CD4-positive, alpha-beta memory T cell (primary cell): ENCODE measurements around the gene EEFSEC. TPM values are rescaled to one million over a fixed set of nuclear protein-coding genes. Genes with fewer than 3 reads are reported as not detected.

Source experiments
- CTCF ChIA-PET: fragments of 350-600 bp; sonication (Branson Sonifier 250); formaldehyde crosslinking; loops from one replicate; lab custom pipeline; 2021; ENCODE audit warnings: inconsistent platforms; ENCODE audit not compliant: partially characterized antibody; lab: Charles Lee
- POLR2A ChIA-PET: fragments of 350-600 bp; sonication (Branson Sonifier 250); formaldehyde crosslinking; loops from one replicate; lab custom pipeline; 2021; ENCODE audit not compliant: partially characterized antibody; lab: Charles Lee
- DNase-seq, 5 donors: peaks; one replicate each; pipeline versions ENCODE4 v3.0.0 to v3.0.0-alpha.2; 2020 to 2022; ENCODE audit warnings: mixed read lengths in 1 of 5
- H3K27ac ChIP-seq: one replicate; pipeline ENCODE4 v1.7.0; 2013; ENCODE audit warnings: low read depth, low read length
- H3K27me3 ChIP-seq: 2 replicates; pipeline ENCODE4 v1.7.0; 2013; ENCODE audit warnings: mild to moderate bottlenecking, low read length, moderate library complexity; ENCODE audit not compliant: insufficient read depth
- H3K36me3 ChIP-seq: 2 replicates; pipeline ENCODE4 v1.7.0; 2013; ENCODE audit warnings: mild to moderate bottlenecking, low read length, moderate library complexity; ENCODE audit not compliant: insufficient read depth
- H3K4me1 ChIP-seq: 2 replicates; pipeline ENCODE4 v1.7.0; 2013; ENCODE audit warnings: mild to moderate bottlenecking, low read length, moderate library complexity; ENCODE audit not compliant: insufficient read depth
- H3K4me3 ChIP-seq, 2 donors: one replicate each; pipeline ENCODE4 v1.7.0; 2013; ENCODE audit warnings: low read length in 2 of 2, mild to moderate bottlenecking in 1 of 2
- H3K9me3 ChIP-seq, 2 donors: one replicate each; pipeline ENCODE4 v1.7.0; 2013; ENCODE audit warnings: low read length in 2 of 2, control low read depth in 1 of 2; ENCODE audit not compliant: control insufficient read depth in 1 of 2
- H3K27ac Mint-ChIP-seq, 7 donors: one replicate each; pipeline ENCODE4 v1.8.0; 2020 to 2021; ENCODE audit warnings: mixed read lengths in 7 of 7, mild to moderate bottlenecking in 6 of 7, inconsistent platforms in 3 of 7, moderate library complexity in 3 of 7
- H3K27me3 Mint-ChIP-seq, 2 donors: one replicate each; pipeline ENCODE4 v1.8.0; 2020 to 2021; ENCODE audit warnings: mixed read lengths in 2 of 2
- H3K36me3 Mint-ChIP-seq, 2 donors: one replicate each; pipeline ENCODE4 v1.8.0; 2020 to 2021; ENCODE audit warnings: mixed read lengths in 2 of 2, inconsistent platforms in 1 of 2, mild to moderate bottlenecking in 1 of 2
- H3K4me1 Mint-ChIP-seq, 4 donors: one replicate each; pipeline ENCODE4 v1.8.0; 2020 to 2021; ENCODE audit warnings: mixed read lengths in 4 of 4, mild to moderate bottlenecking in 1 of 4
- H3K4me3 Mint-ChIP-seq, 8 donors: one replicate each; pipeline ENCODE4 v1.8.0; 2020 to 2021; ENCODE audit warnings: mixed read lengths in 8 of 8, mild to moderate bottlenecking in 7 of 8, moderate library complexity in 6 of 8, inconsistent platforms in 3 of 8
- H3K9me3 Mint-ChIP-seq, 8 donors: one replicate each; pipeline ENCODE4 v1.8.0; 2020 to 2021; ENCODE audit warnings: mixed read lengths in 8 of 8, mild to moderate bottlenecking in 5 of 8, inconsistent platforms in 3 of 8, moderate library complexity in 1 of 8
- intact Hi-C: fragments of 100-400 bp; cut with micrococcal nuclease; formaldehyde crosslinking; loops from one replicate; pipeline ENCODE4 v1.15.1; 2023
- polyA plus RNA-seq, 2 donors: library from polyadenylated mRNA; unstranded; fragments of 300-500 nt; fragmentation: Illumina TruSeq; gene quantifications; one replicate each; pipeline ENCODE4 v1.2.3, GENCODE V29; 2021
- total RNA-seq, 2 experiments: library from RNA; stranded (reverse); gene quantifications; one replicate each; pipeline ENCODE4 v1.2.3, GENCODE V29; 2021

The EEFSEC gene
- total and polyA plus RNA-seq, 4 experiments from 2014 or later, result 14.0 to 24.9 (median 17.1) TPM

- intact Hi-C loops, result no loop called here
- no peak for DNase-seq
- ChIA-PET CTCF (interaction anchor here (1.4 to 5.1 kb wide), 4 partner anchors 73 to 183 kb away, joined by 3 to 64 read pairs (median 32); no protein-coding TSS in a partner anchor), POLR2A (no interaction called here)
- no peaks in the 10 kb centered on the region for H3K36me3 ChIP-seq
- H3K27ac Mint-ChIP-seq, result peak overlapping the region in 1 of 7 donors; percentile 68
- no peak overlapping the region for H3K4me3 ChIP-seq
- no peaks in the 10 kb centered on the region for H3K9me3 ChIP-seq
- peaks cover 0 to 6% (median 0%) of the 10 kb centered on the region in 4 donors for H3K4me1 Mint-ChIP-seq
- peaks cover 3% of the 10 kb centered on the region for H3K4me1 ChIP-seq
- H3K27ac ChIP-seq, result no peak overlapping the region
- H3K9me3 Mint-ChIP-seq, result peaks cover 0 to 4% (median 0%) of the 10 kb centered on the region in 8 donors
- H3K27me3 Mint-ChIP-seq, result peaks cover 2 to 4% of the 10 kb centered on the region in 2 donors
- H3K27me3 ChIP-seq, result no peaks in the 10 kb centered on the region
- no peaks in the 10 kb centered on the region for H3K36me3 Mint-ChIP-seq
- no peak overlapping the region for H3K4me3 Mint-ChIP-seq
Observed at GRCh38 chr3:128424508-128425069, 271.3 kb downstream of the EEFSEC start.

GRCh38 chr3:128425142-128425845 is 272.0 kb downstream of the EEFSEC start:
- H3K27ac Mint-ChIP-seq, result no peak overlapping the region
- H3K36me3 ChIP-seq, result no peaks in the 10 kb centered on the region
- no peaks in the 10 kb centered on the region for H3K9me3 ChIP-seq
- no peak overlapping the region for H3K4me3 ChIP-seq
- H3K9me3 Mint-ChIP-seq, result peaks cover 0 to 2% (median 0%) of the 10 kb centered on the region in 8 donors
- peaks cover 5 to 8% of the 10 kb centered on the region in 2 donors for H3K27me3 Mint-ChIP-seq
- no peak overlapping the region for H3K27ac ChIP-seq
- intact Hi-C loops, result no loop called here
- POLR2A ChIA-PET, result no interaction called here
- H3K27me3 ChIP-seq, result no peaks in the 10 kb centered on the region
- H3K4me1 ChIP-seq, result peaks cover 3% of the 10 kb centered on the region
- peaks cover 0 to 6% (median 0%) of the 10 kb centered on the region in 4 donors for H3K4me1 Mint-ChIP-seq
- peak overlapping the region in 1 of 8 donors; percentile 17 for H3K4me3 Mint-ChIP-seq
- CTCF ChIA-PET, result interaction anchor here (0.8 to 5.1 kb wide), 9 partner anchors 30 to 183 kb away, joined by 3 to 64 read pairs (median 4); no protein-coding TSS in a partner anchor
- DNase-seq, result no peak
- H3K36me3 Mint-ChIP-seq, result no peaks in the 10 kb centered on the region

- no peak for DNase-seq
- H3K27me3 Mint-ChIP-seq, result peaks cover 10 to 12% of the 10 kb centered on the region in 2 donors
- peaks cover 0 to 6% (median 0%) of the 10 kb centered on the region in 4 donors for H3K4me1 Mint-ChIP-seq
- Histone ChIP-seq H3K9me3 (no peaks in the 10 kb centered on the region), H3K4me1 (peaks cover 3% of the 10 kb centered on the region), H3K27ac (no peak overlapping the region), H3K27me3 (no peaks in the 10 kb centered on the region), H3K36me3 (no peaks in the 10 kb centered on the region), H3K4me3 (no peak overlapping the region)
- peaks cover 0 to 2% (median 0%) of the 10 kb centered on the region in 8 donors for H3K9me3 Mint-ChIP-seq
- H3K27ac Mint-ChIP-seq, result no peak overlapping the region
- H3K4me3 Mint-ChIP-seq, result no peak overlapping the region
- CTCF ChIA-PET, result interaction anchor here (0.8 to 5.1 kb wide), 9 partner anchors 30 to 182 kb away, joined by 3 to 64 read pairs (median 4); no protein-coding TSS in a partner anchor
- POLR2A ChIA-PET, result no interaction called here
- intact Hi-C loops, result loop anchor here (1.0 kb wide), 3 partner anchors 72 to 330 kb away; no protein-coding TSS in a partner anchor
- H3K36me3 Mint-ChIP-seq, result no peaks in the 10 kb centered on the region
Observed at GRCh38 chr3:128425846-128426127, 272.5 kb downstream of the EEFSEC start.

- Histone ChIP-seq H3K9me3 (no peaks in the 10 kb centered on the region), H3K4me1 (peaks cover 3% of the 10 kb centered on the region), H3K4me3 (no peak overlapping the region), H3K27me3 (no peaks in the 10 kb centered on the region), H3K36me3 (no peaks in the 10 kb centered on the region), H3K27ac (no peak overlapping the region)
- H3K27me3 Mint-ChIP-seq, result peaks cover 13 to 17% of the 10 kb centered on the region in 2 donors
- peaks cover 0 to 6% (median 0%) of the 10 kb centered on the region in 4 donors for H3K4me1 Mint-ChIP-seq
- ChIA-PET CTCF (interaction anchor here (0.6 to 5.1 kb wide), 23 partner anchors 10 to 1449 kb away, joined by 3 to 64 read pairs (median 4); no protein-coding TSS in a partner anchor), POLR2A (no interaction called here)
- no peaks in the 10 kb centered on the region for H3K36me3 Mint-ChIP-seq
- intact Hi-C loops, result loop anchor here (1.0 kb wide), 3 partner anchors 71 to 331 kb away; no protein-coding TSS in a partner anchor
- H3K9me3 Mint-ChIP-seq, result peaks cover 0 to 2% (median 0%) of the 10 kb centered on the region in 8 donors
- H3K4me3 Mint-ChIP-seq, result no peak overlapping the region
- DNase-seq, result peak in 4 of 5 donors; percentile 49 to 66 (median 52)
- H3K27ac Mint-ChIP-seq, result no peak overlapping the region
Observed at GRCh38 chr3:128426128-128426921, 273.0 kb downstream of the EEFSEC start.

GRCh38 chr3:128427175-128427857 is 274.0 kb downstream of the EEFSEC start:
- no peak overlapping the region for H3K4me3 ChIP-seq
- peaks cover 4% of the 10 kb centered on the region for H3K27me3 ChIP-seq
- intact Hi-C loops, result no loop called here
- peaks cover 0 to 2% (median 0%) of the 10 kb centered on the region in 8 donors for H3K9me3 Mint-ChIP-seq
- no peaks in the 10 kb centered on the region for H3K9me3 ChIP-seq
- no peak for DNase-seq
- no peak overlapping the region for H3K27ac ChIP-seq
- peak overlapping the region in 1 of 8 donors; percentile 39 for H3K4me3 Mint-ChIP-seq
- POLR2A ChIA-PET, result no interaction called here
- peaks cover 7 to 15% (median 9%) of the 10 kb centered on the region in 4 donors for H3K4me1 Mint-ChIP-seq
- CTCF ChIA-PET, result interaction anchor here (0.6 to 5.1 kb wide), 18 partner anchors 9 to 1448 kb away, joined by 3 to 64 read pairs (median 4); no protein-coding TSS in a partner anchor
- no peak overlapping the region for H3K27ac Mint-ChIP-seq
- peaks cover 0 to 6% of the 10 kb centered on the region in 2 donors for H3K36me3 Mint-ChIP-seq
- H3K27me3 Mint-ChIP-seq, result peaks cover 21 to 27% of the 10 kb centered on the region in 2 donors
- no peaks in the 10 kb centered on the region for H3K36me3 ChIP-seq
- H3K4me1 ChIP-seq, result peaks cover 3% of the 10 kb centered on the region

- CTCF ChIA-PET, result interaction anchor here (0.7 to 5.1 kb wide), 11 partner anchors 12 to 333 kb away, joined by 3 to 64 read pairs (median 5); no protein-coding TSS in a partner anchor
- H3K27me3 Mint-ChIP-seq, result peaks cover 23 to 29% of the 10 kb centered on the region in 2 donors
- no peak overlapping the region for H3K27ac ChIP-seq
- peak overlapping the region in 1 of 7 donors; percentile 70 for H3K27ac Mint-ChIP-seq
- no peaks in the 10 kb centered on the region for H3K36me3 ChIP-seq
- H3K9me3 ChIP-seq, result no peaks in the 10 kb centered on the region
- no peak for DNase-seq
- peaks cover 7 to 18% (median 11%) of the 10 kb centered on the region in 4 donors for H3K4me1 Mint-ChIP-seq
- peaks cover 4% of the 10 kb centered on the region for H3K27me3 ChIP-seq
- H3K36me3 Mint-ChIP-seq, result peaks cover 0 to 6% of the 10 kb centered on the region in 2 donors
- H3K9me3 Mint-ChIP-seq, result peaks cover 0 to 2% (median 0%) of the 10 kb centered on the region in 8 donors
- H3K4me1 ChIP-seq, result peaks cover 3% of the 10 kb centered on the region
- POLR2A ChIA-PET, result no interaction called here
- no peak overlapping the region for H3K4me3 ChIP-seq
- intact Hi-C loops, result no loop called here
- peak overlapping the region in 1 of 8 donors; percentile 67 for H3K4me3 Mint-ChIP-seq
Observed at GRCh38 chr3:128427872-128428822, 274.9 kb downstream of the EEFSEC start.
